SK-N-DZ (cell line): ENCODE data around the gene ARL4C.

Experiments used
- DNase-seq: peaks from one replicate; pipeline ENCODE4 v3.0.0-alpha.2; 2015; ENCODE audit warnings: low spot score

ARL4C gene

GRCh38 chr2:234447189-234447588, 49.7 kb downstream of the ARL4C start:
- DNase-seq = no peak

GRCh38 chr2:234446404-234447076, 50.3 kb downstream of the ARL4C start:
- DNase-seq = no peak

- DNase-seq = no peak
Measured at GRCh38 chr2:234444893-234445292, 52.0 kb downstream of the ARL4C start.

- DNase-seq = no peak
Measured at GRCh38 chr2:234444242-234444730, 52.6 kb downstream of the ARL4C start.
